Cerebellar nuclear complex (tissue), 1 donor: ENCODE results near the gene LRFN4.

Source experiments
- DNase-seq, 2 experiments: peaks; one replicate each; lab custom pipeline; 2025; lab: John Stamatoyannopoulos, UW

Gene LRFN4

DNA sequence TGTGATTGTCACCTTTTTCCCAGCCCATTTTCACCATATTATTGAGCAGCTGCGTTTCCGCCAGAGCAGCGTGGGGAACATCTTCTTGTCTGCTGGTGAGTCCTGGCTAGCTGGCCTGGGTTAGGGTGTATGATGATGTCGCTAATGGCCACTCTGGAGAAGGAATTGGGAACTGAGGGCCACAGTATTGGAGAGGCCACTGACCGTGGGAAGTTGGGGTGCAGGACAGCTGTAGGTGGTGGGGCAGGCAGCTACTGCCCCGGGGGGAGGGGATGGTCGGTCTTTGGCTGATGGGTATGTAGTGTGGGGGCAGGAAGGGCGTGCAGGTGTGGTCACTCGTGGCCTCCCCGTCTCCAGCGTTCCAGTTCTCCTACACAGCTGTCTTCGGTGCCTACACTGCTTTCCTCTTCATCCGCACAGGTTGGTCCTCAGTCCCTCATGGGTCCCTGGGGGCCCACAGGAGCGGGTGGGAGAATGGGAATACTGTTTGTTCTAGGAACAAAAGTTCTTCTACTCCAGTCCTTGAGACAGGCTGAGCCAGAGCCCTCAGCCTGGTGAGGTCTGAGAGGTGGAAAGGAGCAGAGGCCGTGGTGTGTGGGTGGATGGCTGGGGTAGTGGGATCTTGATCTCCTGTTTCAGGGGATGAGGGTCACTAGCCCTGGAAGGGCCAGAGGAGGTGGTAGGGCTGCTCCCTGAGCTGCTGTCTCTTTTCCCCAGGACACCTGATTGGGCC, 11.6 kb upstream of the LRFN4 start:
- no peak for DNase-seq

GRCh38 chr11:66845876-66846212, 11.0 kb upstream of the LRFN4 start:
- DNase-seq = no peak

DNA sequence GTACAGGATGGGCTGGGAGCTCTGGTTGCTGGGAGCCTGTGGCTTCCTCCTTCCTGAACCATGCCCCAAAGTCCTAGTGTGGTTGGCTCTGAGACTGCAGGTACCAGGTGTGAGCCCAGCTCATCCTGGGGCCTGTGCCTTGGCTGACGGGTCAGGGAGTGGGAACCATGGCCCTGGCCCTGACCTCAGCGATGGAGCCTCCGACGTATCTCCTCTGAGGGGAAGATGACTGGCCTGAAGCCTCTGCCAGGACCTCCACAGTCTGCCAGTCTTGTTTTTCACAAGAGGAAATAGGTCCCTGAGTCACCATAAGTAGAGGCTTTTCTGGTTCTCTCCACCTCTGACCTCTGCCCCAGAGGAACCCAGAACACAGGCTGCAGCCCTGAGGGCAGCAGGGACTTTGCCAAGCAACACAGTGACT, 10.2 kb upstream of the LRFN4 start:
- DNase-seq = no peak

DNA sequence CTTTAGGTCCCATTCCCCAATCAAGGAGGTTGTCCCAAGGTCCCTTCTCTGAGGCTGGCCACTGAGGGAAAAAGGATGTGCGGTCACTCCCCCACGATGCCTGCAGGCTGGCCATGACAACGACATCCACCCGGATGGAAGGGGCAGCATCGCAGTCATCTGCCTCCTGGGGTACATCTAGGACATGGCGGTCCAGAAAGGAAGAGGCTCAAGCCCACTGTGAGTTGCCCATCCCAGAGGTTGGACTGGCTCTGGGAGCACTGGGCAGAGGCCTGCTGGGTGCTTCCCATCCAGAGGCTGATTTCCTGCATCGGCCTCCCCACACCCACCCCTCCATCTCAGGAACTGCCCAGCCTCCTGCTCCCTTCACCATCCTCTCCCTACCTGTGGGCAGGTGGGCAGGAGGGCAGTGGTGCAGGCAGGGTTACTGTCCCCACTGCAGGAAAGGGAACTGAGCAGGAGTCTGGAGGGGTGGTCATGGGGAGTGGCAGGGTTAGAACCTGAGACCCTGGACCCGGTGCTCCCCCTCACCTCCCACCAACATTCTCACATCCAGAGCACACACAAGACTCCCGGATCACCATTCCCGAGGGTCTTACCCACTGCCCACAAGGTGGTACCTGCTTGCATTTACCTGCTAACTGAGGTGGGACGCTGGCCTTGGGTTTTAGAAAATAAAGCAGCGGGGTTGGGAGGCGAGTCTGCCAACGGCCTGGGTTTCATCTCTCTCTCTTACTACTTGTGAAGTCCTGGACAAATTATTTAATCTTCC, 9.2 kb upstream of the LRFN4 start:
- DNase-seq = no peak

- no peak for DNase-seq
These were observed 8.0 kb upstream of the LRFN4 start for GRCh38 chr11:66848671-66849500.

DNA sequence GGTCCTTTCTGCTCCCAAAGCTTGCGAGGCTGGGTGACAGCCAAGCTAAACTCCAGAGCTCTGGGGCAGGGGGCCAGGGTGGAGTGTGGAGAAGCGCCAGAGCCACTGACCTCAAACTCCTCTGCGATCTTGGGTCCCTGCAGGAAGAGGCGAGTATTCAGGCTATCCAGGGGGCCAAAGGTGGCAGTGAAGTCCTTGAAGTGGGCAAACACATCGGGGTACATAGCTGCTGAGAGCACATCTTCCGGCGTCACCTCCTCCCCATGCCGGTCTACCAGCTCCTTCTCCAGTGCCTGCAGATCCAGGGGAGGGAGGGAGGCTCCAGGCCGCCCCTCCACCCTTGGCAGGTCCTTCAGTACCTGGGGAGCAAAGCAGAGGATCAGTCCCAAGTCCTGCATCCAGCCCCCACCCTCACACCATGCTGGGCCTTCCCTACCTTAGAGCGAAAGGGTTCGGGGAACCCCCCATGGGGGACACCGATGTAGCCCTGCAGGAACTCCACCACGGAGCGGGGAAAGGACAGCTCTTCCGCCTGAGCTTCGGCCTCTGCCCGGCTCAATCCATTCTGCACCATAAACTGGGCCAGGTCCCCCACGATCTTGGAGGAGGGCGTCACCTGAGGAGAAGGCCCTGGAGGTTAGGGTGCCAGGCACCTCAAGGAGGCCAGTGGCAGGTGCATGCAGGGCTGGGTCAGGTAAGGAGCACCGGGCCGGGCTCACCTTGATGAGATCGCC, 7.2 kb upstream of the LRFN4 start:
- DNase-seq = no peak

DNA sequence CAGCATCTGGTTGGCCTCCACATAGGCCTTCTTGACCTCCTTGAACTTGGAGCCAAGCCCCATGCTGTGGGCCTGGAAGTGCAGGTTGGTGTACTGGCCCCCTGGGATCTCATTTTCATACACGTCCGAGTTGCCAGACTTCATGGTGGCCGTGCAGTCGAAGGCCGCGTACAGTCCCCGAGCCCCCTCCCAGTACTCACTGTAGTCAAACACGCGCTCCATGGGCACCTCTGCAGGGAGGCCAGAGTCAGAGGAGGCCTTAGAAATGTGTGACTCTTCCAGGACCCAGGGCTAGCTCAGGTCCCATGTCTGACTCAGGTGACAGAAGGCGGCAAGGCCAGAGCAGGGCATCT, 6.7 kb upstream of the LRFN4 start:
- no peak for DNase-seq

DNA sequence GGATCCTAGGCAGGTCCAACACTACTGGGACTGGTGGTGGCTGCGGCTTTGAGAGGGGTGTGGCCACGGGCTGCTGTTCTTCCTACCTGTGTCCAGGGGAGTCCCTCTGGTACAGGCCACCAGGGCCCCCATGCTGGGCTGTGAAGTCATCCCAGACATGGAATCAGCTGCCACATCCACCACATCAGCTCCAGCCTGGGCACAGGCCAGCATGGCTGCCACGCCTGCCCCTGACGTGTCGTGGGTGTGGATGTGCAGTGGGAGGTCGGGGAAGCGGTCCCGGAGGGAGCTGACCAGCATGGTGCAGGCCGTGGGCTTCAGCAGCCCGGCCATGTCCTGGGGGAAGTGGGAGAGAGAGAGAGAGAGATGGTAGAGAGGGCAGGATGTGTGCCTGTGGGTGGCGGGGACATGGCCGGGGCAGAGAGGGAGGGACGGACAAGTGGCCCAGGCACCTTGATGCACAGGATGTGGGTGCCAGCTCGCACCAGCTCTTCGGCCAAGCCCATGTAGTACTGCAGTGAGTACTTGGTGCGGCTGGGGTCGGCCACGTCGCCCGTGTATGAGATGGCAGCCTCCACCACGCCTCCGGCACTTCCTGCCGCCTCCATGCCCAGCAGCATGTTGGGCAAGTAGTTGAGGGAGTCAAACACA, 6.2 kb upstream of the LRFN4 start:
- DNase-seq = no peak

GRCh38 chr11:66851239-66851596, 5.6 kb upstream of the LRFN4 start:
- DNase-seq = no peak

DNA sequence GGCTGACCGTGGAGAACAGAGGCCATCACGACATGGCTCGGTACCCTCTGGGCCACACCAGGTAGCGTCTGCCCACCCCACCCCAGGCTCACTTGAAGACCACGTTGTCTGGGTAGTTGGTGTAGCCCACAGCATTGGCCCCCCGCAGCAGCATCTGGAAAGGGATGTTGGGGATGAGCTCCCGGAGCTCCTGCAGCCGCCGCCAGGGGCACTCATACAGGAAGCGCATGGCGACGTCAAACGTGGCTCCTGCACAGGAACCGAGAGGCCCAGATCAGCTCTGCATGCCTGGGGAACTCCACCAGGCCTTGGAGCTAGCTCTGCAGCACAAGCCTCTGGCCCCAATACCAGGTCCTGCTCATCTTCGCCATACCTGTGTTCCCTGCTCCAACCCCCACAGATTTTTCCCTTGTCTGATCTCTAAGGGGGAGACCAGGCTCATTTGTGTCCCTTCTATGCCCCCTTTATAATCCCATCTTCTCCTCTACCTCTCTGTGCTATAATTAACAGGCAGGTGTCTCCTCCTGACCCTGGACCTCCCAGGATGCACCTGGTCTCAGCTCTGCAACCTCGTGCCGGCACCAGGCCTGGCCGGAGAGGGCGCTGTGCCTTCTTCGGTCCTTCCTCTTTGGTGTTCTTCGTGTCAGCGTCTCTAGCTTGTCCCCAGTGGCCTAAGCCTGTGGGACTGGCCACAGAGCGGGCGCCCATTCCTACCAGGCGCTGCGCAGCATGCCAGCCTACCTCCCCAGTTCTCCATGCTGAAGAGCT, 5.0 kb upstream of the LRFN4 start:
- DNase-seq = no peak

DNA sequence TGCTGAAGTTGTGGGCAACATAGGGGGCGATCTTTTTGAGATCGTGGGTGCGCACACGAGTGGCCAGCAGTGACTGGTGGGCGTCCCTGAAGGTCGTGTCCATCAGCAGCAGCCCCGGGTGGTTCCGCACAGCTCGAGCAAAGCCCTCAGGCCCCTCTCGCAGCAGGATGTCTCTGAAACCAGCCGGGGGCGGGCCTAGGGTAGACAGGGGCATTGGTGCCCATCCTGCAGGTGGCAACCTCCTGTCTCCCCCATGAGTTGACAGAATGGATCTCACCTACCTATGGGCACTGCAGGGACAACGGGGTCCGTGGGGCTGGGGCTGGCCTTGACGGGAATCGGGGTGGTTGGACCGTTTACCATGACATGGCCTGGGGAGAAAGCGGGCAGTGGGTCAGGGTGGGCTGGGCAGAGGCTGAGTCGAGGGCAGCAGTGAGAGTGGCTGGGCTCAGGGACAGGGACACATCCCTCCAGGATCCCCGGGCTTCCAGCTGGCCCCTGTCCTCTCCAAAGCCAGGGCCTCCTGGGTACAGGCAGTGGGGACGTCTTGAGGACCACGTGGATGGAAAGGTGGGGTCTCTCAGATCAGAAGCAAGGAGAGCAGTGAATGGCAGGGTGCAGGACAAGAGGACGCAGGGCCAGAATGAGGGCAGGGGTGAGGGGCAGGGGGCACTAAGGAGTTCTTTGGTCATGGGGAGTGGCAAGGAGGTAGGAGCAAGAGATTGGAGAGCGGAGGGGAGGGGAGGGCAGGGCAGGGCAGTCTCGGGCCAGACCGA, 4.2 kb upstream of the LRFN4 start:
- no peak for DNase-seq

DNA sequence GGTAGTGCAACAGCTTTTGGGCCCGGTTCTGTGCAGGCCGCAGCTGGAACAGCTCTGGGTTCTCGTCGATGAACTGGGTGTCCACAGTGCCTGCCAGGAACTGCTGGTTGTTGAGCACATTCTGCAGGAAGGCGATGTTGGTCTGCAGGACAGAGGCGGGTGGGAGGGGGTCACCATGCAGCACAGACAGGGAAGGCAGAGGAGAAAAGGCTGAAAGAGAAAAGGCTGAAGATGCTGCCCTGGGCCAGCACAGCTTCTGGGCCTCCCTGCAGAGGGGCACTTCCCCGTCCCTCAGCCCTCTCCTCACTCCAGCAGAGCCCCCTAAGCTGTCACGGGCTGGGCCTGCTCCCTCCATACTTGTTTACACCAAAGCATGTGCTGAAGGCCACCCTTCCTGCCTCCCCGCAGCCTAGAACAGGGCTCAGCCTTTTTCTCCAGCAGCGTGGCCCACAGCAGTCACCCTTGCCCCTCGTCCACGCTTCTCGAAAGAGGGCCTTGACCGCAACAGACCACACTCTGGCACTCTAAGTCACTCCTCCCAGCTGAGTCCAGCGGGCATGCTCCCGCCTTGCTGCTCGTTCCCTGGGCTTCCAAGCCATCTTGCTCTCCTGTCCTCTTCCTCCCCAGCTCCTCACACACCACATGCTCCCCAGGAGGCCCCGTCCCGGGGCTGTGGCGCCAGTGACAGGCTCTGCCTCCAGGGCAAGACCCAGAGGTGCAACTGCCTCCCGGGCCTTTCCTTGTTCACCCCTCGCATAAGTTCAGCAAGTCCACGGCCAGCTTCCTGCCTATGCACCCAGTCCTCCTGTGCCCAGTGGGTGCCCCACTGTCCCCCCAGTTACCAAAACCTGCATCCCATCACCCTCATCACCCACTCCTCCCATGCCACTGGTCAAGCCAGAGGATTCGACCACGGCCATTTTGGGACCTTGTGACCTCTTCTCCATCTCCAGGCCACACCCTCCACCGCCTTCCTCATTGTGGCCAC, 3.3 kb upstream of the LRFN4 start:
- no peak for DNase-seq

- DNase-seq = no peak
These were observed 2.6 kb upstream of the LRFN4 start for GRCh38 chr11:66854231-66854661.

DNA sequence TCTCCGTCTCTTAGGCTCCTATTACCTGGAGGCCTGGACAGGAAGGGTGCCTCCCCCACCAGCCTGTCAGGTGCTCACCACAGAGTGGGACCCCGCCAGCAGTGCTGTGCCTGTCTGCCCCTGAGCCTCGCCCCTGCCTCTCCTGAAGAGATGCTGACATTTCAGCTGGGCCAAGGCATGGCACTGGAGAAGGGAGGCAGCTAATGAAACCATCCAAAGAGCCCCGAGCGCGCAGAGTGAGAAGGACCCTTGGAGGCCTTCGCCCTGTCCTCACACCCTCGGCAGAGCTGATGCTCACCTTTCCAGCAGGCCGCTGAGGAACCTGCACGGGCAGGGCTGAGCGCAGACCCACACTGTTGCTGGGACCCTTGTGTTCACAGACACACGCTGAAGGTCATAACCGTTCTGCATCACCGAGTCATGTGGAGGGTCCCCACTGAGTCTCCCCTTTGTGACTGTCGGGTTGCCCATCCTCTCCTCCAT, 2.1 kb upstream of the LRFN4 start:
- DNase-seq = no peak

- peak; percentile 54 to 74 for DNase-seq
These were observed 1.0 kb upstream of the LRFN4 start for GRCh38 chr11:66855574-66856495.

DNA sequence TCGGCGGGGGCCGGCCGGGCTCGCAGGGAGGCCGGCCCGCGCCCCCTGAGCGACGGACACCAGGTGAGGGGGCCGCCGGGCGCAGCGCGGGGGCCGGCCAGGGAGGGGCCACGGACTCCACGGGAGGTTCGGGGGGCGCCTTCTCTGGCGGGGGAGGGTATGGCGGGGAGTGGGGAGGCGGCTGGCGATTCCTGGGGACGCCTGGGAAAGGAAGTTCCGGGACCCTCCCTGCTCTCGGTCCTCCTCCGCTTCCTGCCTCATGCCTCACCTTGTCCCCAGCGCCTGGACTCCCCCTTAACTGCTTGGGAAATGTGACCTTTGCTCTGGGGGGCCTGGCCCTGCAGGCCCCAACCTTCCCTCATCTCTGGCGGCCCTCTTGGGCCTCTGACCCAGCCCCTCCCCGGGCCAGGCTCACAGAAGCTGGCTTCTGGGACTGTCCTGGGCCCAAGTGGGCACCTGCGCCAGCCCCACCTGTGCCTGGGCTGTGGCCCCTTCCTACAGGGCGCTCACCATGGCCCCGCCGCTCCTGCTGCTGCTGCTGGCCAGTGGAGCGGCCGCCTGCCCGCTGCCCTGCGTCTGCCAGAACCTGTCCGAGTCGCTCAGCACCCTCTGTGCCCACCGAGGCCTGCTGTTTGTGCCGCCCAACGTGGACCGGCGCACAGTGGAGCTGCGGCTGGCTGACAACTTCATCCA, 516 bp downstream of the LRFN4 start:
- no peak for DNase-seq

- no peak for DNase-seq
These were observed 992 bp downstream of the LRFN4 start for GRCh38 chr11:66857927-66858185.
